Activated CD4-positive, alpha-beta T cell treated with anti-CD3 and anti-CD28 coated beads, Interleukin-10, Interleukin-2, amounts not matched to agents 100 ng/mL and 50 ng/mL, durations not matched to agents 16 hours and 8 hours (primary cell): ENCODE measurements around the gene ZNF689.
"Not testable (repeated sequence)": the region's sequence is repeated elsewhere in the genome, so short reads cannot be mapped to it uniquely, and the experiment has no call there.

Experiments
- DNase-seq: peaks from one replicate; pipeline ENCODE4 v3.0.0-alpha.2; 2020

ZNF689 gene

GRCh38 chr16:30633526-30633925, 23.3 kb upstream of the ZNF689 start:
- no peak for DNase-seq

DNA sequence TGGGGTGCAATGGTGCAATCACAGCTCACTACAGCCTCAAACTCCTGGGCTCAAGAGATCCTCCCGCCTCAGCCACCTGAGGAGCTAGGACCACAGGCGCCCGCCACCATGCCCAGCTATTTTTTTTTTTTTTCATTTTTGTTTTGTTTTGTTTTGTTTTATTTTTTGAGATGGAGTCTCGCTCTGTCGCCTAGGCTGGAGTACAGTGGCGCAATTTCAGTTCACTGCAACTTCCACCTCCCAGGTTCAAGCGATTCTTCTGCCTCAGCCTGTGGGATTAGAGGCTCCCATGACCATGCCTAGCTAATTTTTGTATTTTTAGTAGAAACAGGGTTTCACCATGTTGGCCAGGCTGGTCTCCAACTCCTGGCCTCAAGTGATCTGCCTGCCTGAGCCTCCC, 22.3 kb upstream of the ZNF689 start:
- DNase-seq: not testable (repeated sequence)

GRCh38 chr16:30628628-30629540, 18.7 kb upstream of the ZNF689 start:
- peak; percentile 88 for DNase-seq

- no peak for DNase-seq
Measured at GRCh38 chr16:30626236-30626635, 16.0 kb upstream of the ZNF689 start.

DNA sequence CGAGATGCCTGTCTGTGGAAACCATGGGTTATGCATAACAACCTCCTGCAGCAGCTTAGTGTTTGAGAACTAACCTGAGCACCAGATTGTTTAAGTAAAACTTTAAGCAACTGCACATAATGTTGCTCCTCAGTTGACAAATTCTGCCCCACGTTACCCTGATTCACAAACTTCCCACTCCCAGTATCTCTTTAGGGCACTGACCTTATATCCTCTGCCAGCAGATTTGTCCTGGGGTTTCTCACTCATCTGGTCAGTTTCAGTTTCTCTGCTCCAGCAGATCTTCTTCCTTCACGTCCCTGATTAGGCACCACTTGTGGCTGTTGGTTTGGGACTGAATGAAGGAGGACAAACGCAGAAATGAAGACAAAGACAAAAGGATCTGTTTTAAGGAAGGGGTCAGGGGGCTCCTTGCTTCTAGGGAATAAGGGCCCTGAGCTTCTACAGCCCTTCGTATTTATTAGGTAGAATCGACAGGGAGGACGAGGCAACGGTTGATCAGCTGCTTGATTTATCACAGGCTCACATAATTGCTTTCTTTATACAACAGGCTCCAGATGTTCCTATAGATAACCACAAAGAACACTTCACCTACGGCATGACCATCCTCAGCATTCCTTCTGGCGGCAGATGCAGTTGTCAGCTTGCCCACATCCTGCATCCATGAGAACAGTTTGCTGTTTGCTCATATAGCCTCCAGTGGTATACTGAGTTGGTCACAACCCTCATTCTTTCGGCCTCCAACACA, 13.5 kb upstream of the ZNF689 start:
- DNase-seq: no peak

- DNase-seq: no peak
Measured at GRCh38 chr16:30622455-30623032, 12.4 kb upstream of the ZNF689 start.

- DNase-seq: no peak
Measured at GRCh38 chr16:30621765-30622164, 11.6 kb upstream of the ZNF689 start.

GRCh38 chr16:30620169-30620568, 10.0 kb upstream of the ZNF689 start:
- DNase-seq: no peak

DNA sequence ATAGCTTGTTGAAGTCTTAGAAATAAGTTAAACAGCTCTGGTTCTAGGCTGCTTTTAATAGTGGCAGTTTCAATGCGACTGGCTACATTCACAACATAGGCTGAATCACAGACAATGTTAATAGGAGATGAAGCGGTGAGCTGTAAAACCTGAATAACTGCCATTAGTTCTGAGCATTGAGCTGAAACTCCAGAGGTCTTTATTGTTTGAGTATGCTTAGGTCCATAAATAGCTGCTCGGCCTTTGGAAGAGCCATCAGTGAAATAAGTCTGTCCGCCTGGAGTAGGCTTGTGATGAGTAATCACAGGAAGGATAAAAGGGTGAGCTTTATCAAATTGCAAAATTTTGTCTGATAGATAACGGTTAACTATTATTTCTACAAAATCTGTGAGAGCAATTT, 9.4 kb upstream of the ZNF689 start:
- DNase-seq: no peak

- no peak for DNase-seq
Measured at GRCh38 chr16:30619202-30619601, 9.0 kb upstream of the ZNF689 start.

DNA sequence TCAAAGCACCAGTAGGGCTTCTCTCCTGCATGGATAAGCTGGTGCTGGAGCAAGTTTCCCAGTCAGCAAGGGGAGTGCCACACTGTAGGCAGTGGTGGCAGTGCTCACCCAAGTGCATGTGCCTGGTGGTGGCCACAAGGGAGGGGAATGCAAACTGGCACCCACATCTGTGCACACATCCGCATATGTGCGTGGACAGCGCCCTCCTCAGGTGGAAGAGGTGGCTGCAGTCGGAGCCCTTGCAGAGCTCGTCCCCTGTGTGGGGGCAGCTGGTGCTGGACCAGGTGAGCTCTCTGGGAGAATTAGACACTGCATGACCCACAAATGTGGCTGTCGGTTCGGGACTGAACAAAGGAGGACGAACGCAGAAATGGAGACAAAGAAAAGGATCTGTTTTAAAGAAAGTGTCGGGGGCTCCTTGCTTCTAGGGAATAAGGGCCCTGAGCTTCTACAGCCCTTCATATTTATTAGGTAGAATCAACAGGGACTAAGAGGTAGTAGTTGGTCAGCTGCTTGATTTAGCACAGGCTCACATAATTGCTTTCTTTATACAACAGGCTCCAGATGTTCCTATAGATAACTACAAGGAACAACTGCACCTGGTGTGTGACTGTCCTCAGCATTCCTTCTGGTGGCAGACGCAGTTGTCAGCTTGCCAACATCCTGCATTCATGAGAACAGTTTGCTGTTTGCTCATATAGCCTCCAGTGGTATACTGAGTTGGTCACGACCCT, 5.3 kb upstream of the ZNF689 start:
- DNase-seq: peak; percentile 83

DNA sequence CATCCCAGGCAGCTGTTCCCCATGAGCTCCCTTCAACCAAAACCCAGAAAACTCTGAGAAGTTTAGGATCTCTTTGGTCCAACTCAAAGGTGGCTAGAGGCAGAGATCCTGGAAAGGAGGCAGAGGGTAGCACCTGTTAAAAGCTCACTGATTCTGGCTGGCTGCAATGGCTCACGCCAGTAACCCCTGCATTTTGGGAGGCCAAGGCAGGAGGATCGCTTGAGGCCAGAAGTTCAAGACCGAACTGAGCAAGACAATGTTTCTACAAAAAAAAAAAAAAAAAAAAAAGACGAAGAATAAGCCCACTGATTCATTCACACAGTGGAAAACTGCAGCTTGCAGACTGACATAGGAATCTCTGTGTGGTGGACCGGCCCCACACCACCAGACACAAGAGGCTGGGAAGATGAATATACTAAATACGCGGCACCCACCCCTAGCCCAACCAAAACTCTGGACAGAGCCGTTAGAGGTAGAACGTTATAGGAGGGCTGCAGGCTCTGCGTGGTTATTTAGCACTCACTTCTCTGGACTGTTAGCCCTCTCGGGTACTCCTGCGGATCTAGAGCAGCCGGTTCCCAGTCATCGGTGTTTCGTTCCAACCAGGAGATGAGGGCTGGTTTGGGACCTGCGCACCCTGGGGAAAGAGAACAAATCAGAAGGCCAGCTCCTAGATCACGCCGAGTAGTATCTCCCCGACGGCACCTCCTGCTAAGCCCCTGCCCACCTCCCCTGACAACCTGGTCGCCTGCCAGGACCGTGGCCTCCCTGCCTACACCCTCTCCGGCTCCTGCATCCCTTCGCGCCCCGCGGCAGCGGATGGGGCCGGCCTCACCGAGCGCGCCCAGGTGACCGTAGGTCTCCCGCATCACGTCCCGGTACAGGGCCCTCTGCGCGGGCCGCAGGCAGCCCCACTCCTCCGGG, 925 bp downstream of the ZNF689 start:
- peak; percentile 57 for DNase-seq

DNA sequence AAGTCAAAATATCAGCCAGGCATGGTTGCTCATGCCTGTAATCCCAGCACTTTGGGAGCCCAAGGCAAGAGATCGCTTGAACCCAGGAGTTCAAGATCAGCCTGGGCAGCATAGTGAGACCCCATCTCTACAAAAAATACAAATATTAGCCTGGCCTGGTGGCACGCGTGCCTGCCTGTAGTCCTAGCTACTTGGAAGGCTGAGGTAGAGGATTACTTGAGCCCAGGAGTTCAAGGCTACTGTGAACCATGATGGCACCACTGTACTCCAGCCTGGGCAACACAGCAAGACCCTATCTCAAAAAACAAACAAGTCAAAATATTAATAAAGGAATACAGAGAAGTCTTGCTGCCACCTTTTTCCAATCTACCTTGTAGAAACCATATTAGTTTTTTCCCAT, 4.2 kb downstream of the ZNF689 start:
- no peak for DNase-seq

DNA sequence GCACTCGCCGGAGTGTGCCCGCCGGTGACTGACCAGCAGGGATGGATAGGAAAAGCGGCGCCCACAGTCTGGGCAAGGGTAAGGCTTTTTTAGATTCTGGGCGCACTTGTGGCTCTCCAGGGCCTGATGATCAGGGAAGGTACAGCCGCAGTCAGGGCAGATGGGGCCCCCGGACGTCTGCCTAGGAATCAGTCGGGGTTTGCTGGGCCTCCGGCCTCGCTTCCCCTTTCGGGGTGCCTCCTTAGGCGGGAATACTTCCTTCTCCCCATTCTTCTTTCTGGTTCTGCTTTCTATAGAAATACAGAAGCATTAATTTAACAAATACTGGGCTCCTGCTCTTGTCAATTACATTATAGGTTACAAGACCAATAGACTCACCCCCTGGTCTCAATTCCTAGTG, 5.0 kb downstream of the ZNF689 start:
- no peak for DNase-seq

GRCh38 chr16:30604316-30604947, 5.8 kb downstream of the ZNF689 start:
- DNase-seq: no peak

- DNase-seq: no peak
Measured at GRCh38 chr16:30603945-30604315, 6.3 kb downstream of the ZNF689 start.

GRCh38 chr16:30602616-30603277, 7.4 kb downstream of the ZNF689 start:
- no peak for DNase-seq

DNA sequence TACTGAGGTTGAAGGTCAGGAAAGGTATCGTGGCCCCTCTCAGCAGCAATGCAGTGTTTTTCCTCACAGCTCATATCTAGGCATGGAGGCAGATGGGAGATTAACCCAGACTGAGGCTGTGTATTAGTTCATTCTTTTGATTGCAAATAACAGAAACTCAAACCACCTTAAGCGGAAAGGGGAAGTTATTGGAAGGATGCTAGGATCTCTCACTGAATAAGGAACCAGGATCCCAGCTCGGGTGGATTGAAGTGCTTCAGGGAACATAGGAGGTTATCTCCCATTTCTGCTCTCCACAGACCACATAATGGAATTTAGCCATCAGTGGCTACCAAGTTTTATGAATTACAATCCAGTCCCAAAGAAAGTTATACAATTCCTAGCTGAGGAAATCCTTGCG, 8.2 kb downstream of the ZNF689 start:
- DNase-seq: no peak

DNA sequence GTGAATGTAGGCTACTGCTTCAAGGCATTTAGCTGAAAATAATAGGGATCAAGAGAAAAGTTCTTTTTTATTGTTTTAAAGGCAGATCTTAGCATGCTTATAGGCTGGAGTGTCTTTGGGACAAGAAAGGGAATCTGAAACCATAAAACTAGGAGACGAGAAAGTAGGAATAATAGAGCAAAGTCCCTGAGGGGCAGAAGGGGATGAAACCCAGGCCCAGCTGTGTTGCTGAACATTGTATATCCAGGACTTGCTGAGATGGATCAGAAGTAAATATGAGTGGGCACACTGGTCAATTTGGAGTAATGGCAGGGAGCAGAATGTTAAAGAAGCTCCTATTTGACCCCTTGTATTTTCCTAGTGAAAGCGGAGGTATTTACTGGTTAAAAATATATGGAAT, 9.3 kb downstream of the ZNF689 start:
- DNase-seq: no peak

DNA sequence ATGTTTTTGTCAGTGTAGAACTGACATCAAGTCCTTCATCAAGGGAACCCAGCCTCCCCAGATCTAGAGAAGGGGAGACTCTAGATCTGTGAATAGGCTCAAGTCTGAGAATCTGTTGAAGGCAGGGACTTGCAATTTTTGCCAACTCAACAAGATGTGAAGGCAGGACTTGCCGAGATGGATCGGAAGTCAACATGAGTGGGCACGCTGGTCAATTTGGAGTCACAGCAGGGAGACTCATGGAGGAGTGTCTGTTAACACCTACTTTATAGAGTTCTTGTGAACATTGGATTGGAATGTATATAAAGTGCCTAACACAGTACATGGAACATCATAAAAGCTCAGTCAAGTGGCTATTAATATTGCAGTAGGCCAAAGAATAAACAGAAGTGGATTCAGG, 10.0 kb downstream of the ZNF689 start:
- DNase-seq: no peak

DNA sequence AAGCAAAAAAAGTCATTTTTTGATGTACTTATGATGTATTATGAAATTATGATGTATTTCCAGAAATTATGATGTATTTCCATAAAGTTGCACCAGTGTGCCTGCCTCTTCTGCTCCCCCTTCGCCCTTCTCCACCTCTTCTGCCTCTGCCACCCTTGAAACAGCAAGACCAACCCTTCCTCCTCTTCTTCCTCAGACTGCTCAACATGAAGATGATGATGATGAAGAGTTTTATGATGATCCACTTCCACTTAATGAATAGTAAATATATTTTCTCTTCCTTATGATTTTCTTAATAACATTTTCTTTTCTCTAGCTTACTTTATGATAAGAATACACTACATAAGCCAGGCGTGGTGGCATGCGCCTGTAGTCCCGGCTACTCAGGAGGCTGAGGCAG, 17.3 kb downstream of the ZNF689 start:
- DNase-seq: no peak
